Lung (tissue), 12 donors: ENCODE measurements around the gene PLCL1. TPM values are rescaled to one million over a fixed set of nuclear protein-coding genes. Genes with fewer than 3 reads are reported as not detected.

Source experiments
- ATAC-seq: fragments of 200-7000 bp; cut with Tn5 transposase; one replicate; pipeline ENCODE4 v1.9.1; 2020; ENCODE audit warnings: moderate number of reproducible peaks; ENCODE audit not compliant: insufficient read depth, low FRiP score
- DNase-seq, 3 donors: peaks; one replicate each; pipeline ENCODE4 v3.0.0-alpha.2; 2013 to 2017
- H3K27ac ChIP-seq, 2 donors: one replicate each; pipeline ENCODE4 v1.5.1; 2013; ENCODE audit warnings: mild to moderate bottlenecking in 2 of 2, moderate library complexity in 2 of 2, control low read depth in 1 of 2, inconsistent platforms in 1 of 2, low read depth in 1 of 2, low read length in 1 of 2
- H3K27me3 ChIP-seq, 3 donors: one replicate each; pipeline ENCODE4 v1.5.1; 2013; ENCODE audit warnings: low read length in 2 of 3; ENCODE audit not compliant: control insufficient read depth in 3 of 3, insufficient read depth in 3 of 3
- H3K36me3 ChIP-seq, 4 donors: one replicate each; pipeline ENCODE4 v1.5.1; 2013; ENCODE audit warnings: low read length in 4 of 4, mild to moderate bottlenecking in 1 of 4, moderate library complexity in 1 of 4; ENCODE audit not compliant: control insufficient read depth in 4 of 4, insufficient read depth in 4 of 4
- H3K4me1 ChIP-seq, 5 donors: one replicate each; pipeline ENCODE4 v1.5.1; 2013; ENCODE audit warnings: low read length in 5 of 5, mild to moderate bottlenecking in 2 of 5, moderate library complexity in 1 of 5; ENCODE audit not compliant: control insufficient read depth in 5 of 5, insufficient read depth in 5 of 5
- H3K4me3 ChIP-seq: one replicate; pipeline ENCODE4 v1.5.1; 2013; ENCODE audit warnings: mild to moderate bottlenecking, control low read depth, moderate library complexity
- H3K9ac ChIP-seq, 2 donors: one replicate each; pipeline ENCODE4 v1.5.1; 2013; ENCODE audit warnings: low read length in 2 of 2, control low read depth in 1 of 2; ENCODE audit not compliant: insufficient read depth in 1 of 2
- H3K9me3 ChIP-seq, 4 donors: one replicate each; pipeline ENCODE4 v1.5.1; 2013; ENCODE audit warnings: low read length in 3 of 4, mild to moderate bottlenecking in 1 of 4, moderate library complexity in 1 of 4; ENCODE audit not compliant: control insufficient read depth in 4 of 4, insufficient read depth in 3 of 4
- CTCF ChIP-seq: IDR thresholded peaks from 2 replicates; pipeline ENCODE4 v1.5.1; 2012; ENCODE audit warnings: mild to moderate bottlenecking; ENCODE audit errors: control extremely low read depth, extremely low read depth
- WGBS, 2 donors: extraction: QIAGEN DNeasy Blood & Tissue Kit; methylation state at CpG; one replicate each; pipeline ENCODE4 v1.1.7; 2013; 5-methylcytosine and 5-hydroxymethylcytosine counted together
- polyA plus RNA-seq, 2 donors: library from polyadenylated mRNA; stranded (reverse); fragments of 200-250 nt; gene quantifications; one replicate each; pipeline ENCODE4 v1.2.1, GENCODE V29; 2013
- total RNA-seq, 2 donors: library from RNA; depleted of rRNA in 1 of 2; stranded (reverse); fragments of >200 nt in 1 of 2; gene quantifications; one replicate each; pipeline ENCODE4 v1.2.1, GENCODE V29; 2014 to 2021
- donor health status: control.
- donor health status: control.
- donor health status: Bipolar disorder and iron deficiency.
- donor health status: healthy.
- donor health status: DM: yes; HTN: yes; CAD: no.

The PLCL1 gene
- total and polyA plus RNA-seq, 4 donors, result 1.1 to 13.0 (median 2.9) TPM

- Histone ChIP-seq H3K4me3 (peak overlapping the region; percentile 81), H3K9me3 (no peaks in the 10 kb centered on the region), H3K9ac (peak overlapping the region in 1 of 2 donors; percentile 45), H3K36me3 (no peaks in the 10 kb centered on the region), H3K4me1 (peaks cover 0 to 38% (median 4%) of the 10 kb centered on the region in 5 donors), H3K27me3 (peaks cover 0 to 2% (median 0%) of the 10 kb centered on the region in 3 donors), H3K27ac (peak overlapping the region in 1 of 2 donors; percentile 87)
- 29 to 38% methylated on average over 11 of the region's 11 CpGs for WGBS, 2 donors
- ATAC-seq (no peak), DNase-seq (peak in 1 of 3 donors; percentile 41)
- no peak for TF ChIP-seq CTCF
Observed at GRCh38 chr2:197805715-197806633, 1.6 kb downstream of the PLCL1 start.

GRCh38 chr2:197809064-197809463 lies 4.7 kb downstream of the PLCL1 start:
- Histone ChIP-seq H3K9me3 (no peaks in the 10 kb centered on the region), H3K4me1 (peaks cover 0 to 35% (median 4%) of the 10 kb centered on the region in 5 donors), H3K27me3 (peaks cover 0 to 2% (median 0%) of the 10 kb centered on the region in 3 donors), H3K4me3 (no peak overlapping the region), H3K9ac (no peak overlapping the region), H3K27ac (peak overlapping the region in 1 of 2 donors; percentile 65), H3K36me3 (no peaks in the 10 kb centered on the region)
- 87% methylated on average over 5 of the region's 5 CpGs for WGBS, 2 donors
- ATAC-seq (no peak), DNase-seq (no peak)
- TF ChIP-seq CTCF, result no peak

- TF ChIP-seq CTCF, result no peak
- Histone ChIP-seq H3K27me3 (peaks cover 0 to 2% (median 0%) of the 10 kb centered on the region in 3 donors), H3K36me3 (no peaks in the 10 kb centered on the region), H3K4me3 (no peak overlapping the region), H3K27ac (peak overlapping the region in 1 of 2 donors; percentile 26), H3K4me1 (peaks cover 0 to 43% (median 7%) of the 10 kb centered on the region in 5 donors), H3K9me3 (no peaks in the 10 kb centered on the region), H3K9ac (no peak overlapping the region)
- 96 to 98% methylated on average over 3 of the region's 3 CpGs for WGBS, 2 donors
- DNase-seq (no peak), ATAC-seq (no peak)
Observed at GRCh38 chr2:197810016-197810415, 5.6 kb downstream of the PLCL1 start.
